Hypothalamus (tissue), 51 donors: ENCODE data around the gene PFDN2.

ENCODE experiments used
- DNase-seq, 51 donors: peaks; one replicate each; lab custom pipeline; 2025; lab: John Stamatoyannopoulos, UW

PFDN2 gene

DNA sequence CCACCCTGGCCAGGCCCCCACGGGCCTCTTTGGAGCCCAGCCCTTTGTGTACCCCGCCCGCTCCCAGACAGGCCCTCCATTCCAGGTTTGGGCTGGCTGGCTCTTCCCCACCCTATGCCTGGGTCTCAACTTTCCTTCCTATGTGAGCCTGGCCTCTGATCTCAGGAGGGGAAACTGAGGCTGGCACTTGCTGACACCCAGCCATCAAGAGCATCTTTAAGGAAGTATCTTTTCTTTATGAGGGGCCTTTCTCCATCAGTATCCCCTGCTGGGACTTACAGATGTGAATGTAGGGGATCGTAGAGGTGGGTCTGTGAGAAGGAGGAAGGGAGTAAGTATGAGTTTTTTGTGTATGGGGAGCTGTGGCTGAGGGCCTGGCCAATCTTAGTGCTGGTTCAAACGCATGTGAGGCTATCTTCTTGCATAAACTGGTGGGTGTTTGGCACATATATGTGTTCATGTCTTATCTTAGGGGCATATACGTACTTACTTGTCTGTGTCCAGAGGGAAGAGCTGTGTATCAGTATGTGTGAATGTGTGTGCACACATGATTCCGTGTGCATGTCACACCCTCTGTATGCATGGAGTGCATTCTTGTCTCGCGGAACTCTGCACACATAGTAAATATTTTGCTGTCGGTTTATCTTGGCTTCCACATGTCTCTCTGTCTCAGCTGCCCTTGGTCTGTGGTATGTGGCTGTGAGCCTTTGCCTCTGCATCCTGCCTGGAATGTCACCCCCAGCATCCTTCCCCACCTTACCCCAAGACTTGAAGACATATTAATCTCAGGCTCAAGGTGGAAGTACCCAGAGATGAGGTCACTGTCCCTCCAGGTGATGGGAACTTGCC lies 33.9 kb downstream of the PFDN2 start:
- DNase-seq = no peak

DNA sequence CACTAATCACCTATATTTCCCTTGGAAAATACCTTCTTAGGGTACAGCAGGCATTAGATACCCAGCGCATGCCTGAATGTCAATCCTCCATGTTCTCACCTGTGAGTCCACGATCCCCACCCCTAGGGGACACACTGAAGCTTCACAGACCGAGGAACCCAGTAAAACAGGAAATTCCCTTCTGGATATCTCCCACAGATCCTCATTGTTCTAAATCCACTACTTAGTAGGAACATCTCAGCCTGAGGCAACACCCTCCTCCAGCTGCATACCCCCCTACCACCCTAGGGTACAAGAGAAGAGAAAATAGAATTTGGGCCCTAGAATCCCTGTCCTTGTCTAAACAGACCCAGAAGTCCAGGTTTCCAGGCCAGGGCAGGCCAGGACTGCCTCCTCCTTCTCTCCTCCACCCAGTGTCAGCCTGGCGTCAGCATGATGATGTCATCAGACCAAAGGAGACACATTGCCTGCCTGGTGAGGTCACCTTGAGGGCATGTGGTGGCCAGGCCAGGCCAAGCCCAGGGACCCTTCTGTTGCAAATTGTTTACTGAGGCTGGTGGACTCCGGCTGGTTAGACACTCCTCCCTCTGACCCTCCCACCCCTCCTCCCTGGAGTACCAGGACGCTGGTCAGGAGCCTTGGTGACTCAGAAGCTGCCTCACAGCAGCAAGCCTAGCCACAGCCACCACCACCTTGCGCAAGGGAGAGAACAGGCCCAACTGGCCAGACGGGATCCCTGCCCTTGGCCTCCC lies 34.7 kb downstream of the PFDN2 start:
- DNase-seq = no peak

DNA sequence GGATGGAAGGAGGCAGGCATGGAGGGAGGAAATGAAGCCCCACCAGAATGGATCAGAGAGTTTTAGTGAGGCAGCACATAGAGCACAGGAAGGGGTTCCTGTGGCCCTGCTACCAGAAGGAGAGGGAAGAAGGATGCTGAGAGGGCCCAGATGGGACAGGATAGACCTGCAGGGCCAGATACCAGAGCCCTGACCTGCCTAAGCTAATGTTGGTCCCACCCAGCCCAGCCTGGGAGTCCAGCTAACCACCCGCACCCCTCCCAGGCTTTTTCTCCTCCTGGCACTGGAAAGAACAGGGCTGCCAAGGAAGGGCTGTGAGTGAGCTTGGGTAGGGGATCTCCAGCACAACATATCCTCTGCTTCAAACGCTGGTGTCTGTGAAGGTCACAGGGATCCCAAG lies 35.4 kb downstream of the PFDN2 start:
- no peak for DNase-seq

DNA sequence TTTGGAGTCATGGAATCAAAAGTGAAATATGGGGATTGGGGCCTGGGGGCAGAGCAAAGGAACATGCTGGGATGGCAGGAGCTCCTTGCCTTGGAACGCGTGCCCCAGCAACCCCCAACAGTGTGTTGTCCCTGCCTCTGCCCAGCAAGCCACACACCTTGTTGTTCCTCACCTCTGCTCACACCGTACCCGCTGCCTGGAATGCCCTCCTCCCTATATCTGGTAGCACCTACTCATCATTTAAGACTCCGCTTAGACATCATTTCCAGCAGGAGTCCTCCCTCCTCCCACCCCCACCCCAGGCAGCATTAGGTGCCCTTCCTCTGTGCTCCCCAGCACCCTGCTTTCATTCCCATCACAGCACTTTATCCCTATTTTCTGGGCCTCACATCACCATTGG lies 36.3 kb downstream of the PFDN2 start:
- no peak for DNase-seq

DNA sequence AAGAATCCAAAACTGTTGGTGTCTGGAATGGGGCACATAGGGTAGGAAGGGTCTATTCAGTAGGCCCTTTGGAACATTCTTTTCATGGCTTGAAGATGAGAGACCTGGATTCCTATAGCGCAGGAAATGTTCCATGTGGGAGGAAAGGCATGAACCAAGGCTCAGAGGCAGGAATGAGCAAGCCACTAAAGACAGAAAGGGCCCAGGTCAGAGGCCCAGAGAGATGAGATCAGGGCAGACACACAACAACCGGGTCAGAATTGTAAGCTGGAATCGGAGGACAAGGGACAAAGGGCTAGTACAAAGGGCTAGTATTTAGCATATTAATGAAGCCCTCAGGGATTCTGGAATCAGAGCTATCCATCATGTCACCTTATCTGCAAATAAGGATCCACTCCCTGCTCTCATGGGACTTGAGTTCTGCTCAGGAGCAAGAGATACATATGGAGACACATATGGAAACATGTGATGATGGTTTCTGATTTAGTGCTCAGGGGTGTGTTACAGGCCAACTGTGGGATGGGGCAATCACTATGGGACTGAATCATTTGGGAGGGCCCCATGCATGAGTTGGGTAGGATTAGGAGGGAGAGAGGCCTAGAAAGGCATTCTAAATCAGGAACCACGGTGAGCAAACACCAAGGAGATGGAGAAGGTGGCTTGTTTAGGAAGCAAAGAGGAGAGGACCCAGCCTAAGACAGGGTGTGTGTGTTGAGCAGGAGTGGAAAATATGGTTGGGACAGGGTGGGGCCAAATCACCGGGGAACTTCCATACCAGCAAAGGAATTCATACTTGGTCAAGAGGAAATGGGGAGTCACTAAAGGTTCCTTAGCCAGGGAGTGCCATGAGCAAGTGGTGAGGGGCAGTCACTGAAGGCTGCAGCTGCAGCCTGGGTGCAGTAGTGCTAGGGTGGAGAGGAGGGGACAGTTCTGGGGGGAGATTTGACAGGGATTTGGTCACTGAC lies 37.1 kb downstream of the PFDN2 start:
- no peak for DNase-seq

DNA sequence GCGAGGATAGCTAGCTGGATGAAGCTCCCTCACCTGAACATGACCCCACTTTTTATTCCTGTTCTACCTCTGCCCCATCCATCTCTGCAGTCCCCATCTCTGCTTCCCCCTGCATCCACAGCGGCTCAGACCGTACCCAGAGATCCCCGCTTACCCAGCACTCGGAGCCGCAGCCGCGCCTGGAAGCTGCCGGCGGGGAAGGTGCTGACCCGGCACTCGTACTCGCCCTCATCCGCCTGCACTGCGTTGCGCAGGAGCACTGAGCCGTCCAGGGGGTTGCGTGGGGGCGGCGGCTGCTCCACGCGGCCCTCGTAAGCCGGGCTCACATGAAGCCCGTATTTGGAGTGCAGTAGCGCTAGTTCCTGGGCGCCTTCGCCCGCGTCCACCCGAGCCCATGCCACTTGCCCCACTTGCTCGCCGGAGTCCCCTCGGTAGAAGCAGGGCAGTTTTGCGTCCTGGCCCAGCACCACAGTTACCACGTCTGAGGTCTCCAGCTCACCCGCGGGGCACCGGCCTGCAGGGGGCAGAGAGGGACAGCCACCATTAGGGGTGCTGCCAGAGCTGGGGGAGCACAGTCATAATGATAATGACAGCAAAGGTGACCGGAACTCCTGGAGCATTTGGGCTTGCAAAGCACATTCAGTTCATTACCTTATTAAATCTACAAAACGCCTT lies 38.3 kb downstream of the PFDN2 start:
- DNase-seq = no peak

DNA sequence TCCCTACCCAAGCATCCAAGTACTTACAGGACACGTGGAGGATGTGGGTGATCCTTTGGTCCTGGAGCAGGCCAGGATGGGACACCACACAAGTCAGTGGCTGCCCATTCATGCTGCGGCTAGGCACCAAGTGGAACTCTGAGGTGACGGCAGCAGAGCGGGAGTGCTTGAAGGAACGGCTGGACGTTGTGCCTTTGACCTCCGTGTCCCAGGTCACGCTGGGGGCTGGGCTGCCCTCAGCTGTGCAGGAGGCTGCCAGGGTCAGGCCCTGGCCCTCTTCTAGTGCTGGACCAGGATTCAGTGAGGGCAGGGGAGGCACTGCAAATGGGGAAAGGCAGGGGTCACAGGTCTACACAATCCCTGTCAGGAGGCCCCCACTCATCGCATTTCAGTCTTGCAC lies 40.4 kb downstream of the PFDN2 start:
- DNase-seq = no peak

DNA sequence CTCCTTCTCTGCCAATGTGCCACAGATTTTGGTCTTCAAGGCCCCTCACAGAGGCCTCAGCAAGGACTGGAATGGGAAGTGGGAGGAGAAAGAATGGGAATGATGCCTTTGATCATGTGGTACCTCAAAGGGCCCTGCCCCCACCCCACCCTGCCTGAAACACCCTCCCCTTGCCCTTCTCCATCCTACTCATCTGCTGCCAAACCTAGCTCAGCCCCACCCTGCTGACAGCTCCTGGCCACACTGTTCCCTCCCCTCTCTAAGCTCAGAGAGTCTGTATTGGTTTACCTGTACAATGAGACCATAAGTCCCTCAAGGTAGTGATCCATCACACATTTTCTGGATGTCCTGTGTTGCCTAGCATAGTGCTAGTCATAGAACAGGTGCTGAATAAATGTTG lies 41.4 kb downstream of the PFDN2 start:
- DNase-seq = no peak

DNA sequence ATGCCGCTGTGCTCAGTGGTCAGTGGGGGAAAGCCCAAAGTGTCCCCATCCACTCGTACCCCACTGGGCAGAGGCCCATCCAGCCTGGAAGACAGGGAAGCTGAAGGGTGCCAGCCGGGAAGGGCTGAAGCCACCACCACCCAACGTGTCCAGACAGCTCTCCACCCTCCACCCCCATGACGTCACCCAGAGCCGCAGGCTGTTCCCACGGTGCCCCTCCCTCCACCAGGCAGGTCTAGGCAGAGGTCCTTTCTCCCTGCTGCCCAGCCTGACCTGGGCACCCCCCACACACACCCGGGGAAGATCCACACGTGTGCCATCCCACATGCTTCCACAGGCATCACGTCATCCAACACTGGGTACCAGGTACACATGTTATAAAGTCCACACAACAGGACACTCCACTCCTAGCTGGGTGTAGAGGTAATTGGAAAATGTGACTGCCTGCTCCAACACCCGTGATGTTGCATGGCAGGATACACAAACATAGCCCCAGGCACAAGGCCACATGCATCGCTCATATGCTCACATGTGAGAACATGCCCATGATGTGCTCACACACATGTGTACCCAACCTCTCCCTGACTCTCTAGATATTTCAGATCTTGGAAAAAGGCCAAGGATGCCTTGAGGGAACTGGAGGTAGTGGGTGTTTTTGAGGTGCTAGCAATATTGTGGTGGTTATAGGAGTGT lies 43.0 kb downstream of the PFDN2 start:
- DNase-seq = no peak

DNA sequence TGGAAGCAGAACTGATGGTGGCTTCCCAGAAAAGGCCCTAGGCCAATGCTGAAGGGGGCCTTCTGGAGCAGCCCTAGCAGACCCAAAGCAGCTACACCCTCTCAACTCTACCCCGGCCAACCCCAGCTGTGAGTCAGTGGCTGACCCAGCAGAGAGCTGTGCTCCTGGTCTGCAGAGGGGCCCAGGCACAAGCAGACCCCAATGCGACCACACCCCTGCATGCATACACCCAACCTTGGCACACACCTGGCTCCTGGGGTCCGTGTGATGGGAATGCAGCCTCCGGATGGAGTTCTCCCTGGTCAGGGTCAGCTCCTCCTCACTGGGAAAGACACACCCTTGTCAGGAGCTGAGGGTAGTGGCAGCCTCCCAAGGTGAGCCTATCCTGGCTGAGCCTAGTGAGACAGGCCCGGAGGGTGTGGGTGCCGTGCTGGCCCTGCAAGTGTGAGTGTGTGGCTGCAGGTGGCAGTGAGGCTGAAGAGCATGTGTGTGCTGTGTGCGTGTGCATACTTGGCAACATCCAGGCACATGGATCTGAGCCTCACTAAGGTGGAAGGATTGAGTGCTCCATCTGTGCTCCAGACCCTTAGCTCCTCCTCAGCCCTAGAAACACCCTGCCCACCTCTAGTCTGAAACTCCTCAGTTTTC lies 44.2 kb downstream of the PFDN2 start:
- no peak for DNase-seq

DNA sequence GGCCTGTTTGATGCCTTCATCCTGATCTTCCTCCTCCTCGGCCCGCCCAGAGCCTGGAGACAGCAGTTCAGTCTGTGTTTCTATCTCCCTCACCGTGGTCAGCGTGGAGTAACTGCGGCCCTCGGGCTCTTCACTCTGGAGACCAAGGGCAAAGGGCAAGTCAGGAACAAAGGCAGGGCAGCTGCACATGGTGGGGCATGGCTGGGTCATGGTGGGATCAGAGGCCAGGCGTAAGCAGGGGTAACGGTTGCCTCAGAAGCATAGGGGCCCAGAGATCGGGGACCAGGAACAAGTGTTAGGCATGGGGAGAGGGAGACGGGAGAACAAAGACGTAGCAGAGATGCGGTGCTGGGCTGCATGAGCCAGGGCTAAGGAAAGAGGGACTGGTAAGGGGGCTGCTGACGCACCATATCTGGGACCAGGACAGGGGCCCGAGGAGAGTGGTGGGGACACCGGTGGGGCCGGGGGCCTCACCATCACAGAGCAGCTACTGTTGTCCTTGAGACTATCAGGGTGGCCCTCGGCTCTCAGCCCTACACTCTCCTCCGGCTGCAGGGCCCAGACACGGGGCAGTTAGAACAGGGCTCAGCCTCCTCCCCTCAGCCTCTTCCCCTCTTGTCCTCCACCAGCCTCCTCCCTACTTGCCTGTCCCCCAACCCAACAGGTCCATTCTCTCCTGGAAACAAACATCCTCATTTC lies 44.9 kb downstream of the PFDN2 start:
- DNase-seq = no peak

DNA sequence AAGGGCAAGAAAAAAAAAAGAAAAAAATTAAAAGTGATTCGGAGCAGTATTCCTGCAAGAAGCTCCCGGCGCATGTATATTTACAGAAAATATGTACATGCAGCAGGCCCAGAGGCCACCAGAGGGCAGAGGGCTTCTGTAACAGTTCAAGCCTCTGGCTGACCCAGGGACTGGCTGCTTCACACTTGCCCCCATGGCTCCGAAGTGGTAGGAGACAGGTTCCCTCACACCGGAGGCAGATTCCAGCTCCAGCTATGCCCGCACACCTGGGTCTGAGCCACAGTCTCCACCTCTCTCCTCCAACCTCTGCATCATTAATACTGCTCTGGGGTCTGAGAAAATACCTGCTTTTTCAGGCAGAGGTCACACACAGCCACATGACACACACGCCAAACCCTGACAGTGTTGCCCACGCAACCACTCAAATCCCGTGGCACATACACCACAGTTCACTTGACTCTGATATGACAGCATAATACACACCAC lies 45.9 kb downstream of the PFDN2 start:
- DNase-seq = peak in 12 of 51 donors; percentile 2 to 38 (median 10)

DNA sequence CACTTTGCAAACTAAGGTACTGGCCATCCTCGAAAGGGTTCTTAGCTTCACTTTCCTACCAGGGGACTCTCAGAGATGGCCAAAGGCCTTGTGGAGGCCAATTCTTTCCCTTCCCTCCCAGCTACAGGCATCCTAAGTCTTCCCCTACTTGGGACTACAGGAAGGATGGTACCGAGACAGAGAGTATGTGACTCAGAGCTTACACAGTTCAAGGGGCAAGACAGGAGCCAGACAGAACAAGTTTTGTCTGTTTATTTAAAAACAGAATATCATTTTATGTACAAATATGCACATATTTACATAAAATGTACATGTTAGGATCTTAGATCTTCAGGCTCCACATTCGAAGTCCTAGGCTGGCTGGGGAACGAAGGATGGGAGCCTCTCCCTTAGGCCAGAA lies 47.1 kb downstream of the PFDN2 start:
- DNase-seq = no peak

DNA sequence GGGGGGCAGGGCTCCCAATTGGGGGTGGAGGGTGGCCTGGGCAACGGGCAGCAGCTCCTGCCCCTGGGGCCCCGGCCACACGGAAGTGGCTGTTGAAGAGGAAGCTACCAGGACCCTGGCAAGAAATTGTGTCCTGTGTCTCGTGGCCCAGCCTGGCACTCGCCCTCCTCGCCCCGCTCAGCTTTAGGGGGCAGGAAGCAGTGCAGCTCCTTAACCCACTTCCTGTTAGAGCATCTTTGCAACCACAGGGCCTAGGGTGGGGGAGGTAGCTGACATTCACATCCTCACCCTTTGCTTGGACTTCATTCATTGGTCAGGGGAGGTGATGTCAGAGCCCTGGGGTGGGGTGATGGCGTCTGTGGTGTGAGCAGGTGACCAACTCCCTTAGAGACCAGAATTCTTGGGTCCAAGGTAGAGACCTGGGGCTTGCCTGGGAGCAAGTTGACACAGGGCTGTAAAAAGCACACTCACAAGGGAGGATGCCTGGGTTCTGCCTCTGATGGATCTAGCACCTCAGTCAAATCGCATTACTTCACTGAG lies 48.0 kb downstream of the PFDN2 start, which contains the start of gene ARHGAP30:
Gene ARHGAP30 (minus strand): TSS at position 161 of the 540 bp plus-strand sequence. CDS start 267 bp downstream, outside the sequence.
- DNase-seq = peak in 37 of 51 donors; percentile 0 to 65 (median 23)

DNA sequence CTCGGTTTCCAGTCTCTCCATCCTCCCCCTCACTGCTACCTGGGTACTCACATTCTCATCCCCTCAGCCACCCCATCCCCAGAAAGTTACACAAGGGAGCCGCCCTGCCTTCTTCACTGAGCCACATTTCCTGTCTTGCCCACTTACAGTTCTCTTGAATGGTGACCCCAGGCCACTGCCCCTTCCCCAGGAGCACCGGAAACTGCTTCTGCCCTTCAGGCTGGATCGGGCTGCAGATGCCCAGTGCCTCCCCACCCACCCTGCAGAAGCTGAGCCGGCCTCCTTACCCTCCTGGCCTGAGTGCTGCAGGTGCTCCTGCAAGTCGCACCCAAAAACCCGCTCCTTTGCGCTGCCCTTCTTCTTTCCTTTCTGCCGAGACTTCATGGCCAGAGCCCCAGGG lies 48.6 kb downstream of the PFDN2 start:
- DNase-seq = no peak

DNA sequence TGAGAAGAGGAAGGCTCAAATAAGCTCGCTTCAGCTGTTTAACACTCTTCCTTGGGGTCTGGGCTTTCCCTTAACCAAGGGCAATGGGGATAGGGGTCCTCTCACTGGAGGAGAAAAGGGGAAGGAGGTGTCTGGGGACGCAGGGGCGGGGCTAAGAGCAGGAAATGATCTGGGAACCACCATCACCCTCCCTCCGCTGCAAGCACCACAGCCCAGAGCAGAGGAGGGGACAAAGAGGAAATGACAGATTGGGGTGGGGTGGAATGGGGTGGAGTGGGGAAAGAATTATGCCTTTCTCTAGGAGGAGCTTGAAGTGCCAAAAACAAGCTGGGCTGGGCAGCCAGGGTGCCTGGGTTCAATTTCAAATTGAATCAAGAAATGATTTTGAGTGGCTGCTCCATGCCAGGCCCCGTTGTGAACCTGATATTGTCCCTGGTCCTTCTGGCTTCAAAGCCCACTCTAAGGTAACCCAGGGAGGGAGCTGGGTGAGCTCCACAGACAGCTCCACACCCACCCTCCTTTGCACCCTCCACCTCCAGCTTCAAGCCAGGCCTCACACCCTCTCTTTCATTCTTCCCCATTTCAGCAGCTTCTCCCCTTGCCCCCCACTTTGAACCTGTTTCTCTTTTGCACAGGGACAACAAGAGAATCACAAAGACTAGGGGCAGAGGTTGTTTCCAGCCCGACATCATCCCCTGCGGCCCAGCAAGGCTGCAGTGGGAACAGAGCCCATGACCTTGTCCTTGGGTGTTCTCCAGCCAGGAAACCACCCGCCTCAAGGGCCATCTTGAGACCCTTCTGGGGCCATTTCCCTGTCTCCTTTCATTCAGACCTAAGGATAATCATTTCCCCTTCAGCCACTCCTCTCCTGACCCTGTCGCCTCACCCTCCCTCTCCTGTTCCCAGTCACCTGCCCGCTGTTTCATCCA lies 49.3 kb downstream of the PFDN2 start:
- peak in 27 of 51 donors; percentile 1 to 41 (median 19) for DNase-seq

DNA sequence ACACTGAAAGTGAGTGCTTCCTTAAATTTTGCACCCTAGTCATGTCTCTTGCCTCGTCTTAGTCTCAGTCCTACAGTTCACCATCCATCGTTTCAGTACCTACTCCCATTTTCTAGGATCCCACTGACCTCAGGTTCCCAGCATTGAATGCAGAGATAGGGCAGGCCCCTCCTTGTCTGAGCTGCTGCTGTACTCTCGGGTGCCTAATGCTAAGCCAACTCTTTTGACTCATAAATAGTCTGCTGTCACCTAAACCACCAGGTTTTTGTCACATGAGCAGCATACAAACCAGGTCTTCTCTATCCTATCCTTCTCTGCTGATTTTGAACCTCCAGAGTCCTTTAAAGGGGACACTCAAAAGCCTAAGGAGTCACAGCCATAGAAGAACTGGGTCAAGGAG lies 51.1 kb downstream of the PFDN2 start:
- DNase-seq = no peak
